Lung microvascular endothelial cell (primary cell): ENCODE measurements around the gene VSTM2A. TPM values are rescaled to one million over a fixed set of nuclear protein-coding genes. Genes with fewer than 3 reads are reported as not detected.

ENCODE experiments used
- DNase-seq, 2 donors: peaks; one replicate each; pipeline versions ENCODE4 v3.0.0 to v3.0.0-alpha.2; 2010; ENCODE audit warnings: low read depth in 2 of 2
- total RNA-seq: library from RNA; depleted of rRNA; stranded (reverse); fragments of >200 nt; gene quantifications from 2 replicates; pipeline ENCODE4 v1.2.1, GENCODE V29; 2014

The VSTM2A gene
- total RNA-seq, 1 donor from 2014 or later = not detected

DNA sequence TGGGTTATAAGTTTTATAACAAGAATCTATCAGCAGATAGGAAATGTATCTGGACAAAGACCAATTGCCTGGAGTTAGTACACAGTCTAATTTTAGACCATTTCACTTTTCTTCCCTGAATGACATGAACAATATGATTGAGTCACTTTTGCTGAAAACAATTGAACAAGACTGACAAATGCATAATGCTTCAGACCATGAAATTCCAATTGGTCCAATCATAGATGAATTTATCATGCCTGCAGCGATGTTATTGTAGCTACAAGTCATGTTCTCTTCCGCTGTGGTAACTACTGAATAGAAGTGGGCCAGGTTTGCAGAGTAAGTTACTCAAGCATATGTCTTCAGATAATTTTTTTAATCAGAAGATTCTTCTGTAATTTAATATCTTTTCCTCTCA lies 73.4 kb downstream of the VSTM2A start:
- peak in 1 of 2 donors; percentile 18 for DNase-seq

Other genes starting within 250 kb of the VSTM2A start
- gene SEC61G, start 216.8 kb downstream of the VSTM2A start, total RNA-seq = 156 and 191 TPM in 2 replicates